ENCODE data around the gene IDNK. TPM values are rescaled to one million over a fixed set of nuclear protein-coding genes. Genes with fewer than 3 reads are reported as not detected.

IDNK gene
- total and polyA plus RNA-seq, 12 donors: 6.4 to 25.2 (median 13.5) TPM

DNA sequence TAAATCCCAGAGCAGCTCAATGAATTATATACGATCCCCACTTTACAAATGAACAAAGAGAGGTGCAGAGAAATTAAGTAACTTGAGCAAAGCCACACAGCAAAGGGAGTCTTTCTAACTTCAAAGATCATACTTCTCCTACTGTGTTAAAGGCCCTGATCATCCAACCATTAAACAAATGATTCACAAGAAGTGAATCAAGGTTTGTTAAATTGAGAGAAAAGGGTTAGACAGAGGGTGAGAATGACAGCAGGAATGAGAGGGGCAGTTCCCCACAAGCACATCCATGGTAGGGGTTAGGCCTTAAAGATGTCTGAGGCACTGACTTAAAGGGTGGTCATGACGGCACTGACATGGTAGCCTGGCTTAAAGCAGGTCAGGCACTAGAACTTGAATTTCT lies 10.7 kb downstream of the IDNK start:
- no peaks in the 10 kb centered on the region for H3K9me3 ChIP-seq (replicated peaks in 1 of 3)
- no peak for DNase-seq
- H3K4me1 ChIP-seq (replicated peaks in 1 of 2): peaks cover 0 to 3% of the 10 kb centered on the region in 2 donors
- no peaks in the 10 kb centered on the region for H3K36me3 ChIP-seq (replicated peaks in 1 of 2)
- TF ChIP-seq, protein P1, sequence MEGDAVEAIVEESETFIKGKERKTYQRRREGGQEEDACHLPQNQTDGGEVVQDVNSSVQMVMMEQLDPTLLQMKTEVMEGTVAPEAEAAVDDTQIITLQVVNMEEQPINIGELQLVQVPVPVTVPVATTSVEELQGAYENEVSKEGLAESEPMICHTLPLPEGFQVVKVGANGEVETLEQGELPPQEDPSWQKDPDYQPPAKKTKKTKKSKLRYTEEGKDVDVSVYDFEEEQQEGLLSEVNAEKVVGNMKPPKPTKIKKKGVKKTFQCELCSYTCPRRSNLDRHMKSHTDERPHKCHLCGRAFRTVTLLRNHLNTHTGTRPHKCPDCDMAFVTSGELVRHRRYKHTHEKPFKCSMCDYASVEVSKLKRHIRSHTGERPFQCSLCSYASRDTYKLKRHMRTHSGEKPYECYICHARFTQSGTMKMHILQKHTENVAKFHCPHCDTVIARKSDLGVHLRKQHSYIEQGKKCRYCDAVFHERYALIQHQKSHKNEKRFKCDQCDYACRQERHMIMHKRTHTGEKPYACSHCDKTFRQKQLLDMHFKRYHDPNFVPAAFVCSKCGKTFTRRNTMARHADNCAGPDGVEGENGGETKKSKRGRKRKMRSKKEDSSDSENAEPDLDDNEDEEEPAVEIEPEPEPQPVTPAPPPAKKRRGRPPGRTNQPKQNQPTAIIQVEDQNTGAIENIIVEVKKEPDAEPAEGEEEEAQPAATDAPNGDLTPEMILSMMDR (IDR thresholded peaks at IDR 0.05): no peak
- no peak for TF ChIP-seq POLR2A (IDR thresholded peaks at IDR 0.05)
- H3K4me3 ChIP-seq: no peak overlapping the region
- 91 to 98% (median 97%) methylated on average over 2 of the region's 2 CpGs for WGBS, 4 donors
- intact Hi-C loops (cut with DNase I): no loop called here
- H3K27me3 ChIP-seq: no peaks in the 10 kb centered on the region
- no peak overlapping the region for H3K27ac ChIP-seq

DNA sequence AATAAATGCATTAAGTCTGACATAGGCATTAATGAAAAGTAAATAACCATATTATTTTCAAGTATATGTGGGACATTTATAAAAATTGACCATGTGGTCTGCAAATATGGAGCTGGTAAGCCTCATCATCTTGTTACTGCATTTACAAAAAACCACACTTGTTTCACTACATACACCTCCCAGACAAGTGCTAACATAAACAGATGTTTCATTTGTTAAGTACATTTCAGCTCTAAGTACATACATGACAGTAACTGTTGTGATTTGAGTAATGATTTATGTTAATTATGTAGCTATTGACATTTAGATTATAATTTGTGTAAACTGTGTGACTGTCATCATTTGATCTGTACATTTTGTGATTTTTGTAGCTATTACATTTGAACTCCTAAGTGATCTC lies 13.9 kb downstream of the IDNK start:
- intact Hi-C loops (cut with DNase I): no loop called here
- H3K36me3 ChIP-seq (replicated peaks in 1 of 2): no peaks in the 10 kb centered on the region
- H3K27ac ChIP-seq: no peak overlapping the region
- no peak for DNase-seq
- H3K9me3 ChIP-seq (replicated peaks in 1 of 3): no peaks in the 10 kb centered on the region
- H3K4me3 ChIP-seq: no peak overlapping the region
- H3K27me3 ChIP-seq: no peaks in the 10 kb centered on the region
- peaks cover 0 to 3% of the 10 kb centered on the region in 2 donors for H3K4me1 ChIP-seq (replicated peaks in 1 of 2)
- TF ChIP-seq, protein P1 (IDR thresholded peaks at IDR 0.05): no peak
- TF ChIP-seq POLR2A (IDR thresholded peaks at IDR 0.05): no peak

DNA sequence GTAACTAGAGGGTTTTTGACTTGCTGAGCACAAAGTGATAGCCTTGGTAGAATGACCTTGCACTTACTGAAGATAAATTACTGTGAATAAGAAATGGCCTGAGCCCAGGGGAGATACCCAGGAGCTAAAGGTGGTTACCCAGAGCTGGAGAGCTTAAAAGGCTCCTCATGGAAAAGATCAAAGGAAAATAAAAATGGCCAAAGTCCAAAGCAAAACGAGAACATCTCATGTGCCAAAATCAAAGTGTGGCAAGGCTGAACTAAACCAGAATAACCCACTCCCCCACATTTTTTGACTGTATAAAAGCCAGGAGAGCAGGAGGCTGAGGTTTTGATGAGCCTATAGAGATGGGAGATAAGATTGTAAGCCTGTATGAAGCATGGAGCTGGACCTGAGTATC lies 14.4 kb downstream of the IDNK start:
- no peaks in the 10 kb centered on the region for H3K27me3 ChIP-seq
- peaks cover 0 to 3% of the 10 kb centered on the region in 2 donors for H3K4me1 ChIP-seq (replicated peaks in 1 of 2)
- H3K36me3 ChIP-seq (replicated peaks in 1 of 2): no peaks in the 10 kb centered on the region
- intact Hi-C loops (cut with DNase I): no loop called here
- no peak overlapping the region for H3K4me3 ChIP-seq
- no peak for TF ChIP-seq POLR2A (IDR thresholded peaks at IDR 0.05)
- TF ChIP-seq, protein P1 (IDR thresholded peaks at IDR 0.05): no peak
- 29 to 53% (median 42%) methylated on average over 1 of the region's 1 CpG for WGBS, 4 donors
- no peak overlapping the region for H3K27ac ChIP-seq
- DNase-seq: no peak
- no peaks in the 10 kb centered on the region for H3K9me3 ChIP-seq (replicated peaks in 1 of 3)

DNA sequence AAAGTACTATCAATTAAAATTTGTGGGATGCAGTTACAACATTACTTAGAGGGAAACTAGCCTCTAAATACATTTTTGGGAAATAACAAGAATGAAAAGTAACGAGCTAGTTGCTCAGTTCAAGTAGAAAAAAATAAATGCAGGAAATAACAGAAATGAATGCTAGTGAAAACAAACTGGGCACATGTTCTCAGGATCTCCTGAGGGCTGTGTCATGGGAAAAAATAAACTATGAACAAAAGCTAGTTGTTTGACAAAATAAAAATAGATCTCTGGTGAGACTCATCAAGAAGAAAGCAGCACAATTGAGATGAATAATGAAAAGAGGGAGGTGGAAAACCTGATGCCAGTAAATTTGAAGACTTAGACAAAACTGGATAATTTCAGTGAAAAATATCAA lies 16.3 kb downstream of the IDNK start:
- peaks cover 0 to 3% of the 10 kb centered on the region in 2 donors for H3K4me1 ChIP-seq (replicated peaks in 1 of 2)
- no peak overlapping the region for H3K4me3 ChIP-seq
- H3K27me3 ChIP-seq: no peaks in the 10 kb centered on the region
- no peak for DNase-seq
- no peak overlapping the region for H3K27ac ChIP-seq
- intact Hi-C loops (cut with DNase I): no loop called here
- TF ChIP-seq POLR2A (IDR thresholded peaks at IDR 0.05): no peak
- TF ChIP-seq, protein P1 (IDR thresholded peaks at IDR 0.05): no peak
- no peaks in the 10 kb centered on the region for H3K9me3 ChIP-seq (replicated peaks in 1 of 3)
- H3K36me3 ChIP-seq (replicated peaks in 1 of 2): no peaks in the 10 kb centered on the region
- 68 to 83% (median 81%) methylated on average over 1 of the region's 1 CpG for WGBS, 4 donors

Data from adrenal gland (tissue), 12 donors.